BLaER1 (cell line): ENCODE data around the gene ST7.

Source experiments
- H3K27ac ChIP-seq: shearing (Covaris generic); formaldehyde crosslinking; 2 replicates; pipeline ENCODE4 v1.8.1; 2022
- H3K27me3 ChIP-seq: shearing (Covaris generic); formaldehyde crosslinking; 2 replicates; pipeline ENCODE4 v1.8.1; 2022
- H3K36me3 ChIP-seq: shearing (Covaris generic); formaldehyde crosslinking; 2 replicates; pipeline ENCODE4 v1.8.1; 2022
- H3K4me1 ChIP-seq: shearing (Covaris generic); formaldehyde crosslinking; 2 replicates; pipeline ENCODE4 v1.8.1; 2022
- H3K4me2 ChIP-seq: shearing (Covaris generic); formaldehyde crosslinking; 2 replicates; pipeline ENCODE4 v1.8.1; 2022
- H3K4me3 ChIP-seq: shearing (Covaris generic); formaldehyde crosslinking; 2 replicates; pipeline ENCODE4 v1.8.1; 2022
- H3K9ac ChIP-seq: shearing (Covaris generic); formaldehyde crosslinking; 2 replicates; pipeline ENCODE4 v1.8.1; 2022
- H3K9me3 ChIP-seq: shearing (Covaris generic); formaldehyde crosslinking; 2 replicates; pipeline ENCODE4 v1.8.1; 2022
- H4K20me1 ChIP-seq: shearing (Covaris generic); formaldehyde crosslinking; 2 replicates; pipeline ENCODE4 v1.8.1; 2022
- Cebpa-rat ChIP-seq: shearing (Covaris generic); IDR thresholded peaks from 2 replicates; pipeline ENCODE4 v1.8.1; 2022

ST7 gene

GRCh38 chr7:117139397-117139984, 186.2 kb downstream of the ST7 start:
- H3K4me1 ChIP-seq, result no peaks in the 10 kb centered on the region
- no peak overlapping the region for H3K9ac ChIP-seq
- no peaks in the 10 kb centered on the region for H4K20me1 ChIP-seq
- no peaks in the 10 kb centered on the region for H3K27me3 ChIP-seq
- H3K27ac ChIP-seq, result no peak overlapping the region
- no peaks in the 10 kb centered on the region for H3K36me3 ChIP-seq
- no peak overlapping the region for H3K4me3 ChIP-seq
- TF ChIP-seq Cebpa-rat, result no peak
- H3K4me2 ChIP-seq, result no peak overlapping the region
- no peaks in the 10 kb centered on the region for H3K9me3 ChIP-seq

DNA sequence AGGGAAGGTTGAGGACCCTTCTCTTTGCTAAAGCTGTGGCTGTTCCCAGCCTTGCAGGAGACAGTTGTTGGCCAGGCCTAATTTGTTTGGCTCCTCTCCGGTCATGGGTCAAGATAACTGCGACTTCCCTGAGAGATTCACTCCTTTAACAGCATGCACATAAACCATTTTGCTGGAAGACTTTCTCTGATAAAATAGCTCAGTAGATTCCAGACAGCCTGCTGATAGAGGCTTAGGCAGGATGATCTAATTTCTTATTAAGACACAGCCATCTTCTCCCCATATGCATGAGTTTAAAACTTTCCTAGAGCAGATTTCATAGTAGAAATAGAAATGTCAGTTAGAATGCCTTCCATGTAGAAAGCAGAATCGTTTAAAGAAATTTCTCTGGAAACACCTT, 187.6 kb downstream of the ST7 start:
- Histone ChIP-seq H3K36me3 (no peaks in the 10 kb centered on the region), H3K4me2 (no peak overlapping the region), H3K27me3 (no peaks in the 10 kb centered on the region), H3K27ac (no peak overlapping the region), H3K9me3 (no peaks in the 10 kb centered on the region), H3K4me1 (no peaks in the 10 kb centered on the region), H3K4me3 (no peak overlapping the region), H4K20me1 (no peaks in the 10 kb centered on the region), H3K9ac (no peak overlapping the region)
- TF ChIP-seq Cebpa-rat, result no peak

DNA sequence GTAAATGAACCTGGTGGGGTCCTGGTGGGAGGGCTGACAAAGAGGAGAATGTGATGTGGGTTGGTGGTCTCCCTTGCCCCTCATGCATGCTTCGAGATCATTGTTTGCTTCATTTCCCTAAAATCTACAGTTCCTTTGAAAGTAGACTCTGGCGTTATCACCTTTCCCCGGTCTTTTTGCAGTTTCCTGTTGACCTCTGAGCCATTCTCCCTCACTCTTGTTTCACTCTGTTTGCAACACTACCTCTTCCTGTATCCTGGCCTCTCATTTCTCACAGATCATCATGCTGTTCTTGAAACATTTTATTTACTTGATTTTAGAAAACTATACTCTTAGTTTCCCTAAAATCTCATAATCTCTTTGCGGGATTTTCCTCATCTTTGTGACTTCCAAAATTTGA, 189.8 kb downstream of the ST7 start:
- Histone ChIP-seq H3K4me2 (no peak overlapping the region), H3K4me1 (no peaks in the 10 kb centered on the region), H3K36me3 (no peaks in the 10 kb centered on the region), H3K9ac (no peak overlapping the region), H4K20me1 (no peaks in the 10 kb centered on the region), H3K27me3 (no peaks in the 10 kb centered on the region), H3K4me3 (no peak overlapping the region), H3K27ac (no peak overlapping the region), H3K9me3 (no peaks in the 10 kb centered on the region)
- TF ChIP-seq Cebpa-rat, result no peak

- H3K9me3 ChIP-seq, result no peaks in the 10 kb centered on the region
- no peak overlapping the region for H3K27ac ChIP-seq
- H3K36me3 ChIP-seq, result no peaks in the 10 kb centered on the region
- H3K9ac ChIP-seq, result no peak overlapping the region
- H3K27me3 ChIP-seq, result no peaks in the 10 kb centered on the region
- H4K20me1 ChIP-seq, result no peaks in the 10 kb centered on the region
- no peak overlapping the region for H3K4me2 ChIP-seq
- no peak overlapping the region for H3K4me3 ChIP-seq
- no peak for TF ChIP-seq Cebpa-rat
- no peaks in the 10 kb centered on the region for H3K4me1 ChIP-seq
Observed at GRCh38 chr7:117143580-117143979, 190.3 kb downstream of the ST7 start.

DNA sequence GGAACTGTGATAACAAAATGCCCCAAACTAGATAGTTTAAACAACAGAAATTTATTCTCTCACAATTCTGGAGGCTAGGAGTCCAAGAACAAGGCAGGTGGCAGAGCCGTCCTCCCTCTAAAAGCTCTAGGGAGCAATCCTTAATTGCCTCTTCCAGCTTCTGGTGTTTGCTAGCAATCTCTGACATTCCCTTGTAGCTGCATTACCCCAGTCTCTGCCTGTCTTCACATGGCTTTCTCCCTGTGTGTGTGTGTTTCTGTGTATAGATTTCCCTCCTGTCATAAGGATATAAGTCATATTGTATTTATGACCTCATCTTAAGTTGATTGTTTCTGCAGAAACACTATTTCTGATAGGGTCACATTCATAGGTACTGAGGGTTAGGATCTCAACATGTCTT, 192.0 kb downstream of the ST7 start:
- H3K9ac ChIP-seq, result no peak overlapping the region
- no peak for TF ChIP-seq Cebpa-rat
- no peak overlapping the region for H3K4me2 ChIP-seq
- H4K20me1 ChIP-seq, result no peaks in the 10 kb centered on the region
- H3K9me3 ChIP-seq, result no peaks in the 10 kb centered on the region
- no peak overlapping the region for H3K4me3 ChIP-seq
- H3K27me3 ChIP-seq, result no peaks in the 10 kb centered on the region
- no peaks in the 10 kb centered on the region for H3K4me1 ChIP-seq
- H3K36me3 ChIP-seq, result no peaks in the 10 kb centered on the region
- no peak overlapping the region for H3K27ac ChIP-seq

GRCh38 chr7:117146059-117146458, 192.8 kb downstream of the ST7 start:
- Histone ChIP-seq H3K4me2 (no peak overlapping the region), H3K4me3 (no peak overlapping the region), H3K9me3 (no peaks in the 10 kb centered on the region), H3K4me1 (no peaks in the 10 kb centered on the region), H3K27me3 (no peaks in the 10 kb centered on the region), H4K20me1 (no peaks in the 10 kb centered on the region), H3K9ac (no peak overlapping the region), H3K27ac (no peak overlapping the region), H3K36me3 (no peaks in the 10 kb centered on the region)
- no peak for TF ChIP-seq Cebpa-rat

- Histone ChIP-seq H3K27ac (no peak overlapping the region), H3K4me1 (no peaks in the 10 kb centered on the region), H3K9ac (no peak overlapping the region), H3K36me3 (no peaks in the 10 kb centered on the region), H3K9me3 (no peaks in the 10 kb centered on the region), H3K4me2 (no peak overlapping the region), H4K20me1 (no peaks in the 10 kb centered on the region), H3K4me3 (no peak overlapping the region), H3K27me3 (no peaks in the 10 kb centered on the region)
- TF ChIP-seq Cebpa-rat, result no peak
Observed at GRCh38 chr7:117146511-117146910, 193.2 kb downstream of the ST7 start.

- H3K4me1 ChIP-seq, result no peaks in the 10 kb centered on the region
- H3K27ac ChIP-seq, result no peak overlapping the region
- no peak overlapping the region for H3K4me3 ChIP-seq
- H3K4me2 ChIP-seq, result no peak overlapping the region
- no peaks in the 10 kb centered on the region for H3K36me3 ChIP-seq
- H4K20me1 ChIP-seq, result no peaks in the 10 kb centered on the region
- H3K9ac ChIP-seq, result no peak overlapping the region
- no peak for TF ChIP-seq Cebpa-rat
- H3K9me3 ChIP-seq, result no peaks in the 10 kb centered on the region
- H3K27me3 ChIP-seq, result no peaks in the 10 kb centered on the region
Observed at GRCh38 chr7:117148971-117149370, 195.7 kb downstream of the ST7 start.

DNA sequence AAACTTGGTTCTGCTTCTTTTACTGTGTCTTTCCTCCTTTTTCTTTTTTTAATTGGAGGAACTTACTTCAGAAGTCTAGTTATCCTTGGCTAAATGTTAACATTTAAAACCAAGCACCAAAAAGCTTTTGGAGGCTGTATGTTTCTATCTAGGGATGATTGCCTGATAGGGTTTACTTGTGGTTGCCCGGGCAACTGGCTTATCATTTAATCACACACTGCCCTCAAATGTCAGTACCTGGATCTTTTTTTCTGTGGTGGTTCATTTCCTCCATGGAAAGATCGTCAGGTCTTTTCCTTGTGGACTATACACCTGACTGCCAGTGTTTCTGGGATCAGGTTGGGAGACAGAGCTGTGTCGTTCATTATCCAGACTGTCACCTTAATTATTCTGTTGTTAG, 196.4 kb downstream of the ST7 start:
- no peaks in the 10 kb centered on the region for H3K27me3 ChIP-seq

DNA sequence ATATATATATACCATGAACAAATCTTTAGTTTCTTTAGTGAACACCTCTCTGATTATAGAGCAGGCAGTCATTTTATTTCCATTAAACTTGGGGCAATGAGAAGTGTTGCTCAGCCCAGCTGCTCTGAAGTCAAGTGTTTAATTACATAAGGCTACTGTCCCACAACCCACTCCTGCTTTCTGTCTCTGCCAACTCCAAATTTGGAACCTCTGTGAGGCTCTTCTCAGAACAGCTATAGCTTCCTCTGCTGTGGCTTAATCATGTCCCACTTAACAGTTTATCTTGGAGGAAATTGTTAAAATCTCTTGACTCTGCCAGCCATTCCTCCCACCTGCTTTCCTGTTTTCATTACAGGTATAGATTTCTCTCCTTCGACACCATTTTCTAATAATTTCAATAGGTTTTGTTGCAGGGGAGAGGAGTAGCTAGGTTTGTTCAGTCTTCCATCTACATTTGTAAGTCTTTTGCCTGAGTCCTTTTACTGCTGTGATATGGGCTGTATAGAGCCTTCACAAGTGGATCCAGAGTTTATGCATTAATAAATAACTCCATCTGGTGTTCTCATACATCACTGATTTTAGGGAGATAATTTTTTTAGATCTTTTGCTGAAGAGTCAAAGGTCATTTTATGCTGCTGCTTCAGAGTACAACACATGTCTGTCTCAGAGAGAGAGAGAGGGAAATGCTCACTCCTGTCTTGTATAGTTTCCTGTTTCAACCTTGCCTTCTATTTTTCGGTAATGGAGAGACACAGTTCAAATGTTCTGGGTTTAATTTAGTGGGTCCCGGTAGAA, 199.1 kb downstream of the ST7 start:
- Histone ChIP-seq H4K20me1 (no peaks in the 10 kb centered on the region), H3K4me2 (no peak overlapping the region), H3K4me3 (no peak overlapping the region), H3K27me3 (no peaks in the 10 kb centered on the region), H3K4me1 (no peaks in the 10 kb centered on the region), H3K9ac (no peak overlapping the region), H3K9me3 (no peaks in the 10 kb centered on the region), H3K27ac (no peak overlapping the region), H3K36me3 (no peaks in the 10 kb centered on the region)
- TF ChIP-seq Cebpa-rat, result no peak

More for the DNA sequence above, 196.4 kb downstream of the ST7 start:
- no peak overlapping the region for H3K4me2 ChIP-seq
- no peak overlapping the region for H3K4me3 ChIP-seq
- H4K20me1 ChIP-seq, result no peaks in the 10 kb centered on the region
- no peak overlapping the region for H3K27ac ChIP-seq
- no peaks in the 10 kb centered on the region for H3K36me3 ChIP-seq
- no peak for TF ChIP-seq Cebpa-rat
- no peaks in the 10 kb centered on the region for H3K9me3 ChIP-seq
- H3K9ac ChIP-seq, result no peak overlapping the region
- H3K4me1 ChIP-seq, result no peaks in the 10 kb centered on the region
